OCI-LY7 (cell line): Measurements from ENCODE around the gene MIA.
"Not testable (repeated sequence)": the region's sequence is repeated elsewhere in the genome, so short reads cannot be mapped to it uniquely, and the experiment has no call there.

Experiments used
- CTCF ChIP-seq: fragments of 200-600 bp; sonication (generic); conservative IDR thresholded peaks from 2 replicates; pipeline ENCODE4 v1.5.1; 2014; ENCODE audit warnings: mild to moderate bottlenecking, antibody characterized with exemption, low read length, moderate library complexity, mixed read lengths
- EZH2phosphoT487 ChIP-seq: fragments of 200-600 bp; sonication (generic); IDR thresholded peaks from 2 replicates; pipeline ENCODE4 v1.6.1; 2018; ENCODE audit warnings: low read depth, borderline replicate concordance, mild to moderate bottlenecking, mixed run types, antibody characterized with exemption, low read length, moderate library complexity, mixed read lengths

- not testable (repeated sequence) for TF ChIP-seq CTCF, EZH2phosphoT487
These were observed 45.3 kb upstream of the MIA start for GRCh38 chr19:40730065-40730464.
